ENCODE data around the gene AHCYL1. TPM values are rescaled to one million over a fixed set of nuclear protein-coding genes. Genes with fewer than 3 reads are reported as not detected.

Gene AHCYL1
- total and polyA plus RNA-seq, 10 of the 15 experiments (the other 5 are each of a cell fraction or from before 2014, with no cell fraction given) = 24.7 to 73.6 (median 46.8) TPM

DNA sequence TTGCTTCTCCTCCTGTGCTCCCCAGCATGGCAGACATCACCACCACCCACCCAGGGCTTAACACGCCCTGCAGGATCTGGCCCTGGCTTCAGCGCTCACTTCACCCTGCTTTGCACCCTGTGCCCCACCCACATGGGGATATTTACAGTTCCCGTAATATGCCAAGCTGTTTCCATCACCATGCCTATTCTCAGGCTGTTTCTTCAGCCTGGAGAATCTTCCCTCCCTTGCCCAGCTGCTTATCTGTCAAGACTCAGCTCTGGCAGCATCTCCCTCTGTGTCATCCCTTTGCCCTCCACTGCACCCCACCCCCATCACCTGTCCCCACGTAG lies 3.6 kb upstream of the AHCYL1 start:
- Histone ChIP-seq H3K79me2 (ENCODE audit: control insufficient read depth, insufficient read depth, low read length) (peaks cover 14% of the 10 kb centered on the region), H3K36me3 (ENCODE audit: control insufficient read depth in 2 of 2, insufficient read depth in 2 of 2, low read length in 1 of 2) (no peaks in the 10 kb centered on the region), H3K9ac (ENCODE audit: control insufficient read depth, insufficient read depth, low read length) (no peak overlapping the region), H3K9me3 (replicated peaks; ENCODE audit: control insufficient read depth, insufficient read depth, low read length) (no peaks in the 10 kb centered on the region; the same call in 2 of the 3 replicates), H3K27ac (ENCODE audit: control insufficient read depth, insufficient read depth) (no peak overlapping the region), H4K20me1 (ENCODE audit: control insufficient read depth, insufficient read depth) (no peaks in the 10 kb centered on the region; the same call in 1 of the 2 replicates), H2AFZ (ENCODE audit: control insufficient read depth, low read depth, low read length) (no peak overlapping the region), H3K4me1 (ENCODE audit: control insufficient read depth, insufficient read depth, low read length) (peaks cover 4% of the 10 kb centered on the region; the same call in 1 of the 2 replicates), H3K27me3 (replicated peaks in 1 of 2; ENCODE audit: control insufficient read depth in 2 of 2, insufficient read depth in 2 of 2, low read length in 1 of 2) (no peaks in the 10 kb centered on the region; a peak in 2 of 4 replicates), H3K4me2 (ENCODE audit: control insufficient read depth, insufficient read depth) (no peak overlapping the region), H3K4me3 (no peak overlapping the region)
- no TSS peak for BruUV-seq (replicated peaks)
- ChIA-PET RAD21 (ENCODE audit: unreplicated experiment) (interaction anchor here (0.9 to 15.4 kb wide), 3 partner anchors 113 to 341 kb away, joined by 3 to 390 read pairs (median 3); no protein-coding TSS in a partner anchor), POLR2A (interaction anchor here (0.5 kb wide), 1 partner anchor 12 kb away, joined by 5 read pairs; no protein-coding TSS in a partner anchor), SMC1A (ENCODE audit: uncharacterized antibody, unreplicated experiment) (interaction anchor here (1.0 to 13.9 kb wide), 4 partner anchors 9 to 340 kb away, joined by 3 to 431 read pairs (median 4); no protein-coding TSS in a partner anchor), CTCF (interaction anchor here (0.9 to 16.8 kb wide), 8 partner anchors 30 to 437 kb away, joined by 3 to 759 read pairs (median 4); no protein-coding TSS in a partner anchor)
- no peak for DNase-seq (ENCODE audit: low read depth, low spot score)
- TF ChIP-seq, protein P1, sequence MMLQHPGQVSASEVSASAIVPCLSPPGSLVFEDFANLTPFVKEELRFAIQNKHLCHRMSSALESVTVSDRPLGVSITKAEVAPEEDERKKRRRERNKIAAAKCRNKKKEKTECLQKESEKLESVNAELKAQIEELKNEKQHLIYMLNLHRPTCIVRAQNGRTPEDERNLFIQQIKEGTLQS (IDR thresholded peaks at IDR 0.05; ENCODE audit: borderline replicate concordance, extremely low read depth, low read depth, low read length) = no peak
- TF ChIP-seq SREBF2 (IDR thresholded peaks at IDR 0.05; ENCODE audit: low read length) = no peak
- TF ChIP-seq SMARCA5 (IDR thresholded peaks at IDR 0.05) = no peak
- TF ChIP-seq, protein P2, sequence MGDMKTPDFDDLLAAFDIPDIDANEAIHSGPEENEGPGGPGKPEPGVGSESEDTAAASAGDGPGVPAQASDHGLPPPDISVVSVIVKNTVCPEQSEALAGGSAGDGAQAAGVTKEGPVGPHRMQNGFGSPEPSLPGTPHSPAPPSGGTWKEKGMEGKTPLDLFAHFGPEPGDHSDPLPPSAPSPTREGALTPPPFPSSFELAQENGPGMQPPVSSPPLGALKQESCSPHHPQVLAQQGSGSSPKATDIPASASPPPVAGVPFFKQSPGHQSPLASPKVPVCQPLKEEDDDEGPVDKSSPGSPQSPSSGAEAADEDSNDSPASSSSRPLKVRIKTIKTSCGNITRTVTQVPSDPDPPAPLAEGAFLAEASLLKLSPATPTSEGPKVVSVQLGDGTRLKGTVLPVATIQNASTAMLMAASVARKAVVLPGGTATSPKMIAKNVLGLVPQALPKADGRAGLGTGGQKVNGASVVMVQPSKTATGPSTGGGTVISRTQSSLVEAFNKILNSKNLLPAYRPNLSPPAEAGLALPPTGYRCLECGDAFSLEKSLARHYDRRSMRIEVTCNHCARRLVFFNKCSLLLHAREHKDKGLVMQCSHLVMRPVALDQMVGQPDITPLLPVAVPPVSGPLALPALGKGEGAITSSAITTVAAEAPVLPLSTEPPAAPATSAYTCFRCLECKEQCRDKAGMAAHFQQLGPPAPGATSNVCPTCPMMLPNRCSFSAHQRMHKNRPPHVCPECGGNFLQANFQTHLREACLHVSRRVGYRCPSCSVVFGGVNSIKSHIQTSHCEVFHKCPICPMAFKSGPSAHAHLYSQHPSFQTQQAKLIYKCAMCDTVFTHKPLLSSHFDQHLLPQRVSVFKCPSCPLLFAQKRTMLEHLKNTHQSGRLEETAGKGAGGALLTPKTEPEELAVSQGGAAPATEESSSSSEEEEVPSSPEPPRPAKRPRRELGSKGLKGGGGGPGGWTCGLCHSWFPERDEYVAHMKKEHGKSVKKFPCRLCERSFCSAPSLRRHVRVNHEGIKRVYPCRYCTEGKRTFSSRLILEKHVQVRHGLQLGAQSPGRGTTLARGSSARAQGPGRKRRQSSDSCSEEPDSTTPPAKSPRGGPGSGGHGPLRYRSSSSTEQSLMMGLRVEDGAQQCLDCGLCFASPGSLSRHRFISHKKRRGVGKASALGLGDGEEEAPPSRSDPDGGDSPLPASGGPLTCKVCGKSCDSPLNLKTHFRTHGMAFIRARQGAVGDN (IDR thresholded peaks at IDR 0.05) = no peak
- TF ChIP-seq TCF7 (IDR thresholded peaks at IDR 0.05; ENCODE audit: borderline replicate concordance) = no peak
- TF ChIP-seq ZNF384 (IDR thresholded peaks at IDR 0.05; ENCODE audit: borderline replicate concordance, low read depth, low read length) = no peak
- TF ChIP-seq ZNF217 (IDR thresholded peaks at IDR 0.05) = no peak
- TF ChIP-seq, protein P3, sequence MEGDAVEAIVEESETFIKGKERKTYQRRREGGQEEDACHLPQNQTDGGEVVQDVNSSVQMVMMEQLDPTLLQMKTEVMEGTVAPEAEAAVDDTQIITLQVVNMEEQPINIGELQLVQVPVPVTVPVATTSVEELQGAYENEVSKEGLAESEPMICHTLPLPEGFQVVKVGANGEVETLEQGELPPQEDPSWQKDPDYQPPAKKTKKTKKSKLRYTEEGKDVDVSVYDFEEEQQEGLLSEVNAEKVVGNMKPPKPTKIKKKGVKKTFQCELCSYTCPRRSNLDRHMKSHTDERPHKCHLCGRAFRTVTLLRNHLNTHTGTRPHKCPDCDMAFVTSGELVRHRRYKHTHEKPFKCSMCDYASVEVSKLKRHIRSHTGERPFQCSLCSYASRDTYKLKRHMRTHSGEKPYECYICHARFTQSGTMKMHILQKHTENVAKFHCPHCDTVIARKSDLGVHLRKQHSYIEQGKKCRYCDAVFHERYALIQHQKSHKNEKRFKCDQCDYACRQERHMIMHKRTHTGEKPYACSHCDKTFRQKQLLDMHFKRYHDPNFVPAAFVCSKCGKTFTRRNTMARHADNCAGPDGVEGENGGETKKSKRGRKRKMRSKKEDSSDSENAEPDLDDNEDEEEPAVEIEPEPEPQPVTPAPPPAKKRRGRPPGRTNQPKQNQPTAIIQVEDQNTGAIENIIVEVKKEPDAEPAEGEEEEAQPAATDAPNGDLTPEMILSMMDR (IDR thresholded peaks at IDR 0.05 in 2 of 3, conservative IDR thresholded peaks at IDR 0.05 in 1 of 3; ENCODE audit: control insufficient read depth in 2 of 3, extremely low read depth in 1 of 3, insufficient read depth in 1 of 3, low read depth in 3 of 3, low read length in 3 of 3) = no peak
- TF ChIP-seq, protein P4, sequence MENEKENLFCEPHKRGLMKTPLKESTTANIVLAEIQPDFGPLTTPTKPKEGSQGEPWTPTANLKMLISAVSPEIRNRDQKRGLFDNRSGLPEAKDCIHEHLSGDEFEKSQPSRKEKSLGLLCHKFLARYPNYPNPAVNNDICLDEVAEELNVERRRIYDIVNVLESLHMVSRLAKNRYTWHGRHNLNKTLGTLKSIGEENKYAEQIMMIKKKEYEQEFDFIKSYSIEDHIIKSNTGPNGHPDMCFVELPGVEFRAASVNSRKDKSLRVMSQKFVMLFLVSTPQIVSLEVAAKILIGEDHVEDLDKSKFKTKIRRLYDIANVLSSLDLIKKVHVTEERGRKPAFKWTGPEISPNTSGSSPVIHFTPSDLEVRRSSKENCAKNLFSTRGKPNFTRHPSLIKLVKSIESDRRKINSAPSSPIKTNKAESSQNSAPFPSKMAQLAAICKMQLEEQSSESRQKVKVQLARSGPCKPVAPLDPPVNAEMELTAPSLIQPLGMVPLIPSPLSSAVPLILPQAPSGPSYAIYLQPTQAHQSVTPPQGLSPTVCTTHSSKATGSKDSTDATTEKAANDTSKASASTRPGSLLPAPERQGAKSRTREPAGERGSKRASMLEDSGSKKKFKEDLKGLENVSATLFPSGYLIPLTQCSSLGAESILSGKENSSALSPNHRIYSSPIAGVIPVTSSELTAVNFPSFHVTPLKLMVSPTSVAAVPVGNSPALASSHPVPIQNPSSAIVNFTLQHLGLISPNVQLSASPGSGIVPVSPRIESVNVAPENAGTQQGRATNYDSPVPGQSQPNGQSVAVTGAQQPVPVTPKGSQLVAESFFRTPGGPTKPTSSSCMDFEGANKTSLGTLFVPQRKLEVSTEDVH (IDR thresholded peaks at IDR 0.05; ENCODE audit: low read depth, partially characterized antibody) = no peak
- TF ChIP-seq CREM (IDR thresholded peaks at IDR 0.05; ENCODE audit: low read depth) = no peak
- no peak for TF ChIP-seq BRCA1 (IDR thresholded peaks at IDR 0.05; ENCODE audit: low read depth, low read length)
- TF ChIP-seq SMC3 (IDR thresholded peaks at IDR 0.05; ENCODE audit: borderline replicate concordance, low read length) = no peak
- in situ Hi-C loops (cut with MboI) = loop anchor here (5.0 kb wide), 1 partner anchor 204 kb away; no protein-coding TSS in a partner anchor
- no peak for FAIRE-seq
- WGBS (ENCODE audit: insufficient coverage, insufficient replicate concordance, low lambda C conversion rate, missing lambda C conversion rate) = 67% methylated on average over 4 of the region's 4 CpGs
- intact Hi-C loops (cut with micrococcal nuclease; ENCODE audit: unreplicated experiment) = loop anchor here (5.0 kb wide), 3 partner anchors 69 to 339 kb away; partner anchors contain the start of genes CSF1 and GSTM4
- no peak for ATAC-seq

Data from GM12878 (cell line).